ENCODE results near the gene MARK2. TPM values are rescaled to one million over a fixed set of nuclear protein-coding genes. Genes with fewer than 3 reads are reported as not detected.
A peak's percentile ranks its signal among the peaks of the same experiment; 100 is the strongest.

MARK2 gene
- total and polyA plus RNA-seq, 8 donors: 11.7 to 30.8 (median 21.1) TPM

DNA sequence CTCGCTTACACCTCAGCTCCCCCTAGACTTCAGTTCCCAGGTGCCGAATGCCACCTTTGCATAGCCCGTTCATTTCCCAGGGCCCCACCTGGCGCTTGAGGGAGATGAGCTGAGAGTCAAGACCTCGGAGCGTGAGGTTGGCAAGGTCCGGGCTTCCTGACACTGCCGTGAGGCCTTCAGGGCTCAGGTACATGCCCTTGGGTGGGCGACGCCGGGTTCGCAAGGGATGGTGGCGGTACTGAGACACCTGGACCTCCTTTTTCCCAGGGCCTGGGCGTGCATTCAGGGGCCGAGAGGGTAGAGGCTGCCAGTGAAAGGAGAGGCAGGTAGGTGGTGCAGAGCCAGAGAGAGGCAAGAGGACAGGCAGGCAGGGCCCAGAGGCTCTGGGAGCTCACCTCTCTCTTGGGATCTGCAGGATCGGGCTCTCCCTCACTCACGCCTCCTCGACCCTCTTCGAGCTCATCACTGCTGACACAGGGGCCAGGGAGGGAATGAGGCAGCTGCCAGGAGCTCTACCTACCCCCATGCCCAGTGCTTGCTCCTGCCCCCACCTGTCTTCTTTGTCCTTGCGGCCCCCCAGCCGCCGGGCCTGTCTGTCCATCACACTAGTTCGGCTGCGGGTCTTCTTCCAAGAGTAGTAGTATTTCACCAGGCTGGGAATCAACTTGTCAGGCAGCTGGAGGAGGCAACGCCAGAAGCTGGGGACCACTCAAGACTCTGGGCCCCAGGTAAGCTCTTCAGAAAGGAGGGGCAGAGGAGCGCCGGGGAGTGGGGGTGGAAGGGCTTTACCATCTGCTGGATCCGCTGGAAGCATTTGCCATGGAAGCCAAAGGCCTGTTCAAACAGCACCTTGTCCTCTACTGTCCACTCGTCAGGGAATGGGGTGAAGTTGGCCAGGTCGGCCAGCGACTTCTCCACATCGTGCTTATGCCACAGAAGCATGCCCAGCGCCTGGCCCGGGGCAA is 75.2 kb downstream of the MARK2 start:
- peaks cover 5 to 19% (median 15%) of the 10 kb centered on the region in 3 donors for H3K4me1 ChIP-seq
- no peak for ATAC-seq

GRCh38 chr11:63914896-63915691 is 76.2 kb downstream of the MARK2 start:
- Histone ChIP-seq H3K27ac (no peak overlapping the region), H3K4me3 (no peak overlapping the region), H3K9me3 (no peaks in the 10 kb centered on the region), H3K4me1 (peaks cover 8 to 28% (median 15%) of the 10 kb centered on the region in 3 donors), H3K27me3 (no peaks in the 10 kb centered on the region), H3K36me3 (no peaks in the 10 kb centered on the region)
- intact Hi-C loops (cut with DNase I): no loop called here
- ATAC-seq (no peak), DNase-seq (peak in 1 of 6 donors; percentile 62), FAIRE-seq (no peak)
- 71 to 74% methylated on average over 18 to 20 of the region's 20 CpGs for WGBS, 2 donors
- TF ChIP-seq CTCF (IDR thresholded peaks at IDR 0.05): no peak

More for the DNA sequence above, 75.2 kb downstream of the MARK2 start:
- H3K4me3 ChIP-seq: no peak overlapping the region
- H3K27ac ChIP-seq: no peak overlapping the region
- H3K27me3 ChIP-seq: no peaks in the 10 kb centered on the region
- FAIRE-seq (no peak), DNase-seq (no peak)
- 81 to 87% methylated on average over 34 of the region's 34 CpGs for WGBS, 2 donors
- H3K9me3 ChIP-seq: no peaks in the 10 kb centered on the region
- peaks cover 0 to 1% (median 0%) of the 10 kb centered on the region in 3 donors for H3K36me3 ChIP-seq
- intact Hi-C loops (cut with DNase I): no loop called here
- no peak for TF ChIP-seq CTCF (IDR thresholded peaks at IDR 0.05)

- H3K4me3 ChIP-seq: peak overlapping the region in 2 of 4 donors; percentile 41 to 55
- 7% methylated on average over 40 to 56 of the region's 56 CpGs for WGBS, 2 donors
- no peak overlapping the region for H3K27ac ChIP-seq
- FAIRE-seq (no peak), DNase-seq (peak; percentile 31 to 86 (median 58)), ATAC-seq (no peak)
- intact Hi-C loops (cut with DNase I): no loop called here
- no peaks in the 10 kb centered on the region for H3K36me3 ChIP-seq
- H3K27me3 ChIP-seq: no peaks in the 10 kb centered on the region
- H3K9me3 ChIP-seq: no peaks in the 10 kb centered on the region
- TF ChIP-seq CTCF (IDR thresholded peaks at IDR 0.05): peak in 2 of 4 donors; percentile 21 to 28
- H3K4me1 ChIP-seq: peaks cover 10 to 29% (median 15%) of the 10 kb centered on the region in 3 donors
These were observed 77.3 kb downstream of the MARK2 start for GRCh38 chr11:63915961-63916836.

DNA sequence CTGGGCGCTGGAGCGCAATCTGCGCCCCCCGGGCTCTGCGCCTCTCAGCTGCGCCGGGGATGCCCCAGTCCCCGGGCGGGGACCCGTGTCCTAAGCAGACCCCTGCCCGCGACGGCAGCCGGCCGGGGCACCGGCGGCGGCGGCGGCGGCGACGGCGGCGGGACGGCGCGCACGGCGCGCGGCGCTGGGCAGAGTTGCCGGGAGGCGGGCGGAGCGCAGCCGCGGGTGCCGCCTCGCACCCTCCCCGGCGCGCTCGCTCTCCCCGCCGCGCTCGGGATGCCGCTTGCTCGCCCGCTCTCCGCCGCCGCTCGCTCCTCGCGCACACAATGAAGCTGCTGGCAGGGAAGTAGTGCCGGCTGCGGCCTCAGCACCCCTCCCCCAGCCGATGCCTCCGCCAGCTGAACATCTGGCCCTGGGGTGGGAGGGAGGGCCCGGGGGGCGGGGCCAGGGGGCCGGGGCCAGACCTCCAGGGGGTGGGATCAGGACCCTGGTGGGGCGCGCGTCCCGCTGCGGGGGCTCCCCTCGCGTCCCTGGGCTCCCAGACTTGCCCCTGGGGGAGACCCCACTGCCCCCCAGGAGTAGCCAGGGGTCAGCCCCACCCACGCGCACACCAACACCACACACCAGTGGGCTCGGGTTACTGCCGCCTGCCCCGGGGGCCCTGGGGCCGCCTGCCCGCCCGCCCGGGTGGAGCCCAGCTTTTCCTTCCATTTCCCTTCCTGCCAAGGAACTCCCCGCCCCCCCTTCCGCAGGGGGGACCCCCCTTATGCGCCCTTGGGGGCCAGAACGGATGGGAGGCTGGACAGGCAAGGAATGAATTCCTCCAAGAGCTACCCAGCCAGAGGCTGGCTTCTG is 78.2 kb downstream of the MARK2 start, which contains the start of gene RCOR2:
RCOR2 (minus strand) TSS at position 328 of the 855 bp plus-strand sequence. CDS start 708 bp downstream, outside the sequence.
- H3K9me3 ChIP-seq: no peaks in the 10 kb centered on the region
- intact Hi-C loops (cut with DNase I): no loop called here
- TF ChIP-seq CTCF (IDR thresholded peaks at IDR 0.05): no peak
- FAIRE-seq (no peak), DNase-seq (peak; percentile 63 to 91 (median 80)), ATAC-seq (peak; percentile 49 to 69 (median 64))
- H3K4me1 ChIP-seq: peaks cover 10 to 29% (median 15%) of the 10 kb centered on the region in 3 donors
- peak within 1 kb of the TSS; percentile 20 to 55 (median 32) for H3K4me3 ChIP-seq
- peak within 1 kb of the TSS; percentile 20 to 66 (median 40) for H3K27ac ChIP-seq
- no peaks in the 10 kb centered on the region for H3K27me3 ChIP-seq
- WGBS, 2 donors: 1% methylated on average over 36 to 85 of the region's 85 CpGs
- H3K36me3 ChIP-seq: no peaks in the 10 kb centered on the region

Measured in pancreas (tissue), 10 donors.